ENCODE results near the gene NCOA3. TPM values are rescaled to one million over a fixed set of nuclear protein-coding genes. Genes with fewer than 3 reads are reported as not detected.

Gene NCOA3
- total and polyA plus RNA-seq, 2 of the 8 experiments (the other 6 are each of a cell fraction or from before 2014, with no cell fraction given) = 7.9 to 24.7 TPM

GRCh38 chr20:47694021-47694818 lies 192.5 kb downstream of the NCOA3 start (continued):
- TF ChIP-seq SP4 (IDR thresholded peaks at IDR 0.05; ENCODE audit: low read length) = no peak
- TF ChIP-seq CBX8 (IDR thresholded peaks at IDR 0.05; ENCODE audit: borderline replicate concordance, low read depth, low read length) = no peak
- no peak for TF ChIP-seq TCF12 (IDR thresholded peaks at IDR 0.05; ENCODE audit: low read depth, low read length)
- no peak for TF ChIP-seq ASH2L (IDR thresholded peaks at IDR 0.05; ENCODE audit: low read length)
- TF ChIP-seq EP300 (IDR thresholded peaks at IDR 0.05; ENCODE audit: borderline replicate concordance in 1 of 2, low read depth in 2 of 2, low read length in 2 of 2) = no peak
